ENCODE results near the gene CWC25.
"Not testable (repeated sequence)": the region's sequence is repeated elsewhere in the genome, so short reads cannot be mapped to it uniquely, and the experiment has no call there.

CWC25 gene

GRCh38 chr17:38867179-38867967 lies 42.3 kb upstream of the CWC25 start:
- in situ Hi-C loops (cut with HindIII; ENCODE audit: low pct_unique_long_range_greater_than_20kb, low sequenced_read_pairs): no loop called here
- peak in 1 of 2 experiments; percentile 67 for DNase-seq (ENCODE audit: low read depth in 1 of 2, low spot score in 1 of 2)
- no peak for TF ChIP-seq JUND (IDR thresholded peaks at IDR 0.05; ENCODE audit: low read depth)

GRCh38 chr17:38864636-38865398 lies 39.7 kb upstream of the CWC25 start:
- peak in 1 of 2 experiments; percentile 63 for DNase-seq (ENCODE audit: low read depth in 1 of 2, low spot score in 1 of 2)
- TF ChIP-seq JUND (IDR thresholded peaks at IDR 0.05; ENCODE audit: low read depth): no peak
- in situ Hi-C loops (cut with HindIII; ENCODE audit: low pct_unique_long_range_greater_than_20kb, low sequenced_read_pairs): no loop called here

- no peak for DNase-seq (ENCODE audit: low read depth in 1 of 2, low spot score in 1 of 2)
- in situ Hi-C loops (cut with HindIII; ENCODE audit: low pct_unique_long_range_greater_than_20kb, low sequenced_read_pairs): no loop called here
- TF ChIP-seq JUND (IDR thresholded peaks at IDR 0.05; ENCODE audit: low read depth): no peak
Observed at GRCh38 chr17:38861399-38861843, 36.3 kb upstream of the CWC25 start.

- TF ChIP-seq JUND (IDR thresholded peaks at IDR 0.05; ENCODE audit: low read depth): no peak
- DNase-seq (ENCODE audit: low read depth in 1 of 2, low spot score in 1 of 2): no peak
- in situ Hi-C loops (cut with HindIII; ENCODE audit: low pct_unique_long_range_greater_than_20kb, low sequenced_read_pairs): no loop called here
Observed at GRCh38 chr17:38857271-38857670, 32.1 kb upstream of the CWC25 start.

- in situ Hi-C loops (cut with HindIII; ENCODE audit: low pct_unique_long_range_greater_than_20kb, low sequenced_read_pairs); DNase-seq (ENCODE audit: low read depth in 1 of 2, low spot score in 1 of 2): not testable (repeated sequence)
Observed at GRCh38 chr17:38855101-38855714, 30.1 kb upstream of the CWC25 start.

- in situ Hi-C loops (cut with HindIII; ENCODE audit: low pct_unique_long_range_greater_than_20kb, low sequenced_read_pairs): no loop called here
- no peak; the same call in 1 of the 2 replicates for TF ChIP-seq JUND (IDR thresholded peaks at IDR 0.05; ENCODE audit: low read depth)
- DNase-seq (ENCODE audit: low read depth in 1 of 2, low spot score in 1 of 2): peak; percentile 76 to 99
Observed at GRCh38 chr17:38853292-38854219, 28.4 kb upstream of the CWC25 start, which contains the start of gene RPL23. Gene RPL23 (minus strand): TSS chr17:38853721. CDS start chr17:38853710, 11 bp downstream.

GRCh38 chr17:38852771-38853291 lies 27.7 kb upstream of the CWC25 start:
- in situ Hi-C loops (cut with HindIII; ENCODE audit: low pct_unique_long_range_greater_than_20kb, low sequenced_read_pairs): no loop called here
- no peak for DNase-seq (ENCODE audit: low read depth in 1 of 2, low spot score in 1 of 2)
- no peak for TF ChIP-seq JUND (IDR thresholded peaks at IDR 0.05; ENCODE audit: low read depth)

- no peak for TF ChIP-seq JUND (IDR thresholded peaks at IDR 0.05; ENCODE audit: low read depth)
- in situ Hi-C loops (cut with HindIII; ENCODE audit: low pct_unique_long_range_greater_than_20kb, low sequenced_read_pairs): no loop called here
- no peak for DNase-seq (ENCODE audit: low read depth in 1 of 2, low spot score in 1 of 2)
Observed at GRCh38 chr17:38851434-38851833, 26.3 kb upstream of the CWC25 start.

GRCh38 chr17:38850374-38850773 lies 25.3 kb upstream of the CWC25 start:
- no peak for DNase-seq (ENCODE audit: low read depth in 1 of 2, low spot score in 1 of 2)
- no peak for TF ChIP-seq JUND (IDR thresholded peaks at IDR 0.05; ENCODE audit: low read depth)
- in situ Hi-C loops (cut with HindIII; ENCODE audit: low pct_unique_long_range_greater_than_20kb, low sequenced_read_pairs): no loop called here

- TF ChIP-seq JUND (IDR thresholded peaks at IDR 0.05; ENCODE audit: low read depth): no peak
- in situ Hi-C loops (cut with HindIII; ENCODE audit: low pct_unique_long_range_greater_than_20kb, low sequenced_read_pairs): no loop called here
- DNase-seq (ENCODE audit: low read depth in 1 of 2, low spot score in 1 of 2): no peak
Observed at GRCh38 chr17:38848939-38849605, 24.0 kb upstream of the CWC25 start.

- TF ChIP-seq JUND (IDR thresholded peaks at IDR 0.05; ENCODE audit: low read depth): no peak
- no peak for DNase-seq (ENCODE audit: low read depth in 1 of 2, low spot score in 1 of 2)
- in situ Hi-C loops (cut with HindIII; ENCODE audit: low pct_unique_long_range_greater_than_20kb, low sequenced_read_pairs): no loop called here
Observed at GRCh38 chr17:38848557-38848891, 23.4 kb upstream of the CWC25 start.

All from T47D (cell line).